ENCODE measurements around the gene SLC45A1. TPM values are rescaled to one million over a fixed set of nuclear protein-coding genes. Genes with fewer than 3 reads are reported as not detected.
"Not testable (repeated sequence)": the region's sequence is repeated elsewhere in the genome, so short reads cannot be mapped to it uniquely, and the experiment has no call there.

The SLC45A1 gene
- total RNA-seq, 6 donors from 2014 or later = 0.91 to 1.4 (median 1.0) TPM; not detected in 2

DNA sequence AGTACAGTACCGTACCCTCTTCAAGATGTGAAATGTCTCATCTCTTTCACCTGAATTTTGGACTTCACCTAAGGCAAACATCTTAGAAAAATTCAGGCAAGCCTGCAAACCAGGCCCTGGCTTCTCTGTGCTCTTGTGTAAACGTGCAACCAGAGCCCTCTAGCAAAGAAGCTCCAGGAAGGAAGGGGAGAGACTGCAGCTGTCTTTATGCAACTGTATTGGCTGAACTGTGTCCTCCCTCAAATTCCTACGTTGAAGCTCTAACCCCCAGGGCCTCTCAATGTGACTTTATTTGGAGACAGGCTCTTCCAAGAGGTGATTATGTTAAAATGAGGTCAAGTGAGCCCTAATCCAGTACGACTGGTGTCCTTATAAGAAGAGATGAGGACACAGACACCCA, 60.3 kb downstream of the SLC45A1 start:
- no peak overlapping the region for H3K4me3 ChIP-seq
- peaks cover 0 to 4% (median 2%) of the 10 kb centered on the region in 4 donors for H3K36me3 ChIP-seq
- H3K4me1 ChIP-seq = peaks cover 56 to 82% (median 77%) of the 10 kb centered on the region in 4 donors
- no peaks in the 10 kb centered on the region for H3K9me3 ChIP-seq
- peak overlapping the region; percentile 56 to 66 (median 60) for H3K27ac ChIP-seq
- DNase-seq = no peak
- no peaks in the 10 kb centered on the region for H3K27me3 ChIP-seq
- TF ChIP-seq EP300 (IDR thresholded peaks at IDR 0.05) = no peak
- no peak for TF ChIP-seq POLR2A (IDR thresholded peaks at IDR 0.05)
- no peak for TF ChIP-seq CTCF (IDR thresholded peaks at IDR 0.05)
- no peak for TF ChIP-seq POLR2AphosphoS5 (IDR thresholded peaks at IDR 0.05)
- peak in 1 of 2 donors; percentile 19 for ATAC-seq (ENCODE audit: low FRiP score in 2 of 2)
- 25 to 55% methylated on average over 3 to 4 of the region's 4 CpGs for WGBS, 2 donors

DNA sequence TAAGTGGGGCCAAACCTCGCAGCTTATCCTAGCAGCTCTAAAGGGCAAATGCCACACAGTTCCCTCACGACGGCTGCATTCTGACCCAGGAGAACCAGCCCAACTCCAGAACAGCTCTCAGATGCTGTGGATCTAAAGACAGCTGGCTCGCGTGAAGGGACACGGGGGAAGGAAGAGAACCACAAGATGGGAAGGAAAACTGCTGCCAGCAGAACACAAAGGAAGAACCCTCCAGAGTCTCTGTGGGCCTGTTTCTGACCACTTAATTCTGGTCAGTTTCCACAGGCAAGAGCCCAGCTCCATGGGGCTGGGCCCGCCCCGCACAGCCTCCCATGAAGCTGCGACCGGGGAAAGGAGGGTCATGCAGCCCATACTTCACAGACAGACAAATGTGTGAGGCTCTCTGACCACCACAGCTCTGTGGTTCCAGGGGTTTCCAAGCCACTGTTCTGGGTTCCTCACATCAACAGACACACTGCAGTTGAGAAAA, 61.1 kb downstream of the SLC45A1 start:
- ATAC-seq (ENCODE audit: low FRiP score in 2 of 2) (peak; percentile 28 to 40), DNase-seq (peak in 1 of 2 donors; percentile 44)

DNA sequence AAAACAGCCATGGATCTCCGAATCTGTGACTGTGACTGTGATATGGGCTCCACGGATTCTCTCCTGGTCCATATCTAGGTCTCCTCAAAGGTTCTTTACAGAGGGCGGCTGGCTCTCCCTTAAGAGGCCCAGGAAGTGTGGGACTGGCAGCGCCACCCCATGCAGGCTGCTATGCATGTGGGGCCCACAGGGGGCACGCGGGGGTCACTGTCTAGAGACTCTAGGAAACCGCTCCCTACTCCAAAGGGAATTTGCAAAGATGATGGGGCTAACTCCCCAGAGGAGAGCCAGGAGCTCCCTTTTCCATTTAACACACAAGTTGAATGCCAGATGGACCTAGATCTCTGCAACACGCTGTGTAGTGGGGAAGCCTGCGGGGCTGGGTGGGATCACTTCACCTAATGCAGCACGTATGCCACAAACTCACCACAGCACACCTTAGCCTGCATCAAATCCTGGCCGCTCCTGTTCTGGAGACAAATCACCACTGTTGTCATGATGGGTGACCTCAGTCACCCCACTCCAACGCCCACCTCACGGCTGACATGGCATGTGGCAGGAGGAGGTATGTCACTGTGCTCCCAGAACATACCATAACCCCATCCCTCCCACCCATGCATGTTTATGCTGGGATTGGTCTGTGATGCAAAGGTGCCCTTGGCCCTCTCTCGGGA, 61.7 kb downstream of the SLC45A1 start:
- Histone ChIP-seq H3K9me3 (no peaks in the 10 kb centered on the region), H3K4me3 (no peak overlapping the region), H3K4me1 (peaks cover 57 to 84% (median 75%) of the 10 kb centered on the region in 4 donors), H3K27ac (peak overlapping the region; percentile 56 to 66 (median 60)), H3K36me3 (peaks cover 0 to 4% (median 2%) of the 10 kb centered on the region in 4 donors), H3K27me3 (no peaks in the 10 kb centered on the region)
- no peak for DNase-seq
- no peak for ATAC-seq (ENCODE audit: low FRiP score in 2 of 2)
- TF ChIP-seq POLR2A (IDR thresholded peaks at IDR 0.05) (no peak), POLR2AphosphoS5 (IDR thresholded peaks at IDR 0.05) (no peak), CTCF (IDR thresholded peaks at IDR 0.05) (no peak), EP300 (IDR thresholded peaks at IDR 0.05) (no peak)
- WGBS, 2 donors = 86 to 95% methylated on average over 8 to 14 of the region's 14 CpGs

More for the DNA sequence above, 61.1 kb downstream of the SLC45A1 start:
- Histone ChIP-seq H3K36me3 (peaks cover 0 to 4% (median 2%) of the 10 kb centered on the region in 4 donors), H3K9me3 (no peaks in the 10 kb centered on the region), H3K27ac (peak overlapping the region; percentile 56 to 66 (median 60)), H3K4me1 (peaks cover 57 to 84% (median 75%) of the 10 kb centered on the region in 4 donors), H3K4me3 (no peak overlapping the region), H3K27me3 (no peaks in the 10 kb centered on the region)
- WGBS, 2 donors = 71 to 80% methylated on average over 10 of the region's 10 CpGs
- no peak for TF ChIP-seq EP300 (IDR thresholded peaks at IDR 0.05)

- H3K4me1 ChIP-seq = peaks cover 60 to 86% (median 75%) of the 10 kb centered on the region in 4 donors
- H3K36me3 ChIP-seq; DNase-seq; H3K27me3 ChIP-seq; H3K4me3 ChIP-seq; ATAC-seq (ENCODE audit: low FRiP score in 2 of 2); H3K9me3 ChIP-seq: not testable (repeated sequence)
- 91 to 95% methylated on average over 6 of the region's 6 CpGs for WGBS, 2 donors
- peak overlapping the region in 2 of 4 donors; percentile 56 to 66 for H3K27ac ChIP-seq
Observed at GRCh38 chr1:8380310-8380709, 62.4 kb downstream of the SLC45A1 start.

DNA sequence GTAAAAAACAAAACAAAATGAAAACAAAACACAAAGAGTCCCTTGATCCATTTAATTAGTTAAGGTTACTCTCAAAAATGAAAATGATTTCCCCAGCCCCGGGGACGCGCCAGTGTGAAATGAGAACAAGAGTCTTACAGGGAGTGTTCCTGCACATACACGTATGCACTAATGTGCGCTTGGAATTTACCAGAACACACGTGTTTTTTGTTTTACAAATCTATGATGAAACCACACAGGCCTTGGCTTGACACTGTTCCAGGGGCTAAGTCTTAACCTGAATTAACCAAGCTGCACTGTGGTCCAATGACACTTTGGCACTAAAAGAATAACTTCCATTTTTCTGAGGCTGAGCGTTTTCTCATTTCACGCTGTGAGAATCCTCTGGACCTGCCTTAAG, 63.7 kb downstream of the SLC45A1 start:
- 60 to 74% methylated on average over 8 of the region's 8 CpGs for WGBS, 2 donors
- Histone ChIP-seq H3K27ac (peak overlapping the region in 2 of 4 donors; percentile 52 to 67), H3K27me3 (no peaks in the 10 kb centered on the region), H3K4me1 (peaks cover 66 to 93% (median 72%) of the 10 kb centered on the region in 4 donors), H3K36me3 (peaks cover 0 to 4% (median 2%) of the 10 kb centered on the region in 4 donors), H3K4me3 (no peak overlapping the region), H3K9me3 (no peaks in the 10 kb centered on the region)
- TF ChIP-seq POLR2AphosphoS5 (IDR thresholded peaks at IDR 0.05) = no peak
- no peak for TF ChIP-seq EP300 (IDR thresholded peaks at IDR 0.05)
- TF ChIP-seq POLR2A (IDR thresholded peaks at IDR 0.05) = no peak
- no peak for TF ChIP-seq CTCF (IDR thresholded peaks at IDR 0.05)
- no peak for ATAC-seq (ENCODE audit: low FRiP score in 2 of 2)
- DNase-seq = no peak

All from upper lobe of left lung (tissue), 6 donors.